ENCODE measurements around the gene EFNA4. TPM values are rescaled to one million over a fixed set of nuclear protein-coding genes. Genes with fewer than 3 reads are reported as not detected.

The EFNA4 gene
- total RNA-seq, 1 donor from 2014 or later, result 11.8 TPM

- H3K4me2 ChIP-seq (ENCODE audit: low read length), result peak overlapping the region; percentile 77
- peaks cover 12% of the 10 kb centered on the region for H3K4me1 Mint-ChIP-seq (ENCODE audit: low read depth, unreplicated experiment)
- peaks cover 21% of the 10 kb centered on the region for H3K4me1 ChIP-seq (ENCODE audit: insufficient read depth, low read length)
- FAIRE-seq (no peak), DNase-seq (ENCODE audit: low read depth) (no peak)
- no peak overlapping the region for H3K9ac ChIP-seq (ENCODE audit: low read length)
- peaks cover 49% of the 10 kb centered on the region for H3K27me3 ChIP-seq (ENCODE audit: insufficient read depth, low read length)
- H3K9me3 Mint-ChIP-seq (ENCODE audit: unreplicated experiment), result no peaks in the 10 kb centered on the region
- H3K4me3 Mint-ChIP-seq (ENCODE audit: unreplicated experiment), result peak overlapping the region; percentile 88
- H3K36me3 ChIP-seq (ENCODE audit: insufficient read depth, low read length), result no peaks in the 10 kb centered on the region
- H3K27me3 Mint-ChIP-seq (ENCODE audit: low read depth, unreplicated experiment), result peaks cover 46% of the 10 kb centered on the region
- H3K79me2 ChIP-seq (ENCODE audit: insufficient read depth, low read length), result no peaks in the 10 kb centered on the region
- TF ChIP-seq EZH2 (IDR thresholded peaks at IDR 0.05; ENCODE audit: insufficient read depth, low read length) (peak; percentile 80), CTCF (IDR thresholded peaks at IDR 0.05; ENCODE audit: insufficient read depth, low read depth, low read length) (no peak)
- peak overlapping the region; percentile 55 for H3K27ac Mint-ChIP-seq (ENCODE audit: unreplicated experiment)
- no peak overlapping the region for H3K4me3 ChIP-seq (ENCODE audit: insufficient read depth, low read depth, low read length)
- no peak overlapping the region for H2AFZ ChIP-seq (ENCODE audit: low read depth, low read length)
- no peak overlapping the region for H3K27ac ChIP-seq (ENCODE audit: low read depth, low read length)
- H3K9me3 ChIP-seq (ENCODE audit: insufficient read depth, low read depth, low read length), result no peaks in the 10 kb centered on the region
- H3K36me3 Mint-ChIP-seq (ENCODE audit: low read depth, unreplicated experiment), result peaks cover 4% of the 10 kb centered on the region
- peaks cover 13% of the 10 kb centered on the region for H4K20me1 ChIP-seq (ENCODE audit: insufficient read depth, low read length)
Measured at GRCh38 chr1:155079487-155080311, 16.2 kb downstream of the EFNA4 start.

GRCh38 chr1:155080312-155081228 lies 17.0 kb downstream of the EFNA4 start:
- H3K27ac ChIP-seq (ENCODE audit: low read depth, low read length), result no peak overlapping the region
- peaks cover 4% of the 10 kb centered on the region for H3K36me3 Mint-ChIP-seq (ENCODE audit: low read depth, unreplicated experiment)
- peak overlapping the region; percentile 77 for H3K4me2 ChIP-seq (ENCODE audit: low read length)
- no peak overlapping the region for H2AFZ ChIP-seq (ENCODE audit: low read depth, low read length)
- FAIRE-seq (no peak), DNase-seq (ENCODE audit: low read depth) (no peak)
- H3K4me1 ChIP-seq (ENCODE audit: insufficient read depth, low read length), result peaks cover 24% of the 10 kb centered on the region
- peaks cover 40% of the 10 kb centered on the region for H3K27me3 Mint-ChIP-seq (ENCODE audit: low read depth, unreplicated experiment)
- H3K4me3 Mint-ChIP-seq (ENCODE audit: unreplicated experiment), result no peak overlapping the region
- H3K79me2 ChIP-seq (ENCODE audit: insufficient read depth, low read length), result no peaks in the 10 kb centered on the region
- H3K27ac Mint-ChIP-seq (ENCODE audit: unreplicated experiment), result no peak overlapping the region
- H3K9ac ChIP-seq (ENCODE audit: low read length), result no peak overlapping the region
- no peaks in the 10 kb centered on the region for H3K9me3 ChIP-seq (ENCODE audit: insufficient read depth, low read depth, low read length)
- H3K4me1 Mint-ChIP-seq (ENCODE audit: low read depth, unreplicated experiment), result peaks cover 13% of the 10 kb centered on the region
- no peaks in the 10 kb centered on the region for H3K9me3 Mint-ChIP-seq (ENCODE audit: unreplicated experiment)
- TF ChIP-seq EZH2 (IDR thresholded peaks at IDR 0.05; ENCODE audit: insufficient read depth, low read length) (peak; percentile 28), CTCF (IDR thresholded peaks at IDR 0.05; ENCODE audit: insufficient read depth, low read depth, low read length) (no peak)
- H3K4me3 ChIP-seq (ENCODE audit: insufficient read depth, low read depth, low read length), result no peak overlapping the region
- H4K20me1 ChIP-seq (ENCODE audit: insufficient read depth, low read length), result peaks cover 13% of the 10 kb centered on the region
- peaks cover 43% of the 10 kb centered on the region for H3K27me3 ChIP-seq (ENCODE audit: insufficient read depth, low read length)
- no peaks in the 10 kb centered on the region for H3K36me3 ChIP-seq (ENCODE audit: insufficient read depth, low read length)
